Ovary (tissue), 9 donors: Measurements from ENCODE around the gene CENPB. TPM values are rescaled to one million over a fixed set of nuclear protein-coding genes. Genes with fewer than 3 reads are reported as not detected.

ENCODE experiments used
- DNase-seq, 5 donors: peaks; one replicate each; pipeline ENCODE4 v3.0.0-alpha.2; 2019 to 2020
- H3K27ac ChIP-seq, 2 donors: fragments of 200-600 bp; one replicate each; pipeline versions ENCODE4 v1.5.1 to v1.8.0; 2019 to 2022
- H3K27me3 ChIP-seq: fragments of 200-600 bp; one replicate; pipeline ENCODE4 v1.8.0; 2022
- H3K36me3 ChIP-seq: fragments of 200-600 bp; sonication (generic); one replicate; pipeline ENCODE4 v1.5.1; 2019
- H3K4me1 ChIP-seq: one replicate; pipeline ENCODE4 v1.8.1; 2013; ENCODE audit warnings: mild to moderate bottlenecking, moderate library complexity; ENCODE audit not compliant: insufficient read depth
- H3K4me3 ChIP-seq: fragments of 200-600 bp; sonication (generic); one replicate; pipeline ENCODE4 v1.5.1; 2017
- H3K9me3 ChIP-seq, 2 donors: fragments of 200-600 bp in 1 of 2; sonication (generic) in 1 of 2; one replicate each; pipeline versions ENCODE4 v1.5.1 to v1.8.1; 2013 to 2019; ENCODE audit warnings: mild to moderate bottlenecking in 1 of 2, moderate library complexity in 1 of 2
- EP300 ChIP-seq: sonication (generic); formaldehyde crosslinking; IDR thresholded peaks from one replicate; pipeline ENCODE4 v1.6.1; 2017; ENCODE audit warnings: antibody characterized with exemption
- POLR2A ChIP-seq: fragments of 450-650 bp; IDR thresholded peaks from one replicate; pipeline ENCODE4 v1.6.1; 2017; ENCODE audit warnings: antibody characterized with exemption, mild to moderate bottlenecking, moderate library complexity
- whole genome bisulfite sequencing, 3 donors: extraction: QIAGEN DNeasy Blood & Tissue Kit in 1 of 3; methylation state at CpG; one replicate each; pipeline versions ENCODE4 v1.1.5 to v1.1.7; 2013 to 2017; 5-methylcytosine and 5-hydroxymethylcytosine counted together
- intact Hi-C, 4 donors: fragments of 100-400 bp; cut with DNase I; formaldehyde crosslinking; loops; one replicate each; pipeline versions ENCODE4 v1.11.0 to v1.15.1; 2022 to 2023
- polyA plus RNA-seq, 2 donors: library from polyadenylated mRNA; stranded (reverse); fragments of 200-250 nt in 1 of 2; fragments of 350-450 nt in 1 of 2; fragmentation: Illumina TruSeq in 1 of 2; extraction: RNeasy Lipid Tissue Mini Kit (QIAGEN cat#74804) in 1 of 2; gene quantifications; one replicate each; pipeline ENCODE4 v1.2.3, GENCODE V29; 2013 to 2014
- total RNA-seq, 7 donors: library from RNA; depleted of rRNA in 2 of 7; stranded (reverse); fragments of >200 nt in 2 of 7; fragmentation: NEBNext Ultra II Directional in 3 of 7; extraction: Animal tissue kit (Norgen Biotek cat#: 25700) in 3 of 7; gene quantifications; one replicate each; pipeline versions ENCODE4 v1.1.0 to v1.2.4, GENCODE V29; 2016 to 2023
- TF ChIP-seq, protein P1 (sequence below), 3 donors: fragments of 450-650 bp in 2 of 3; fragments of 200-600 bp in 1 of 3; IDR thresholded peaks; one replicate each; pipeline versions ENCODE4 v1.5.1 to v1.8.0; 2016 to 2022; ENCODE audit warnings: antibody characterized with exemption in 3 of 3, mild to moderate bottlenecking in 1 of 3
- donor health status: DM: no; HTN: no; CAD: no; lungs with moderate emphysema.
- donor health status: DM: no; HTN: no; CAD: no.
- donor health status: Bipolar disorder and iron deficiency.
- donor health status: DM: yes; HTN: yes; CAD: no.
- donor health status: DM: no; HTN: no; CAD: no.
- donor health status: DM: yes; HTN: yes; CAD: no.

The CENPB gene
- total and polyA plus RNA-seq, 9 donors, result 15.4 to 119 (median 95.1) TPM

DNA sequence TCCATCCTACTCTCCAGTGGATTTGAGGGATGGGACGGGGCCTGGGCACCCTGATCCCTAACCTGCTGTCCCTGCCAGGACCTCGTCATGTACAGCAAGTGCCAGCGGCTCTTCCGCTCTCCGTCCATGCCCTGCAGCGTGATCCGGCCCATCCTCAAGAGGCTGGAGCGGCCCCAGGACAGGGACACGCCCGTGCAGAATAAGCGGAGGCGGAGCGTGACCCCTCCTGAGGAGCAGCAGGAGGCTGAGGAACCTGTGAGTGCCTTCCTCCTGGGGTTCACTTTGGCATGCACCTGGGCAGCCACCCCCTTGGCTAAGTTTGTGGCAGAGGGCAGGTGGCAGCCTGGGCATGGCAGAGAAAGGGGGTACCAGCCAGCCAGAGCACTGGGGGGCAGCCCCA, 15.3 kb upstream of the CENPB start:
- Histone ChIP-seq H3K27ac (no peak overlapping the region), H3K36me3 (no peaks in the 10 kb centered on the region), H3K27me3 (no peaks in the 10 kb centered on the region), H3K9me3 (no peaks in the 10 kb centered on the region), H3K4me1 (peaks cover 6% of the 10 kb centered on the region), H3K4me3 (no peak overlapping the region)
- WGBS, 3 donors, result 93 to 94% (median 93%) methylated on average over 13 of the region's 13 CpGs
- intact Hi-C loops, result no loop called here
- TF ChIP-seq EP300 (no peak), POLR2A (no peak)
- TF ChIP-seq, protein P1, sequence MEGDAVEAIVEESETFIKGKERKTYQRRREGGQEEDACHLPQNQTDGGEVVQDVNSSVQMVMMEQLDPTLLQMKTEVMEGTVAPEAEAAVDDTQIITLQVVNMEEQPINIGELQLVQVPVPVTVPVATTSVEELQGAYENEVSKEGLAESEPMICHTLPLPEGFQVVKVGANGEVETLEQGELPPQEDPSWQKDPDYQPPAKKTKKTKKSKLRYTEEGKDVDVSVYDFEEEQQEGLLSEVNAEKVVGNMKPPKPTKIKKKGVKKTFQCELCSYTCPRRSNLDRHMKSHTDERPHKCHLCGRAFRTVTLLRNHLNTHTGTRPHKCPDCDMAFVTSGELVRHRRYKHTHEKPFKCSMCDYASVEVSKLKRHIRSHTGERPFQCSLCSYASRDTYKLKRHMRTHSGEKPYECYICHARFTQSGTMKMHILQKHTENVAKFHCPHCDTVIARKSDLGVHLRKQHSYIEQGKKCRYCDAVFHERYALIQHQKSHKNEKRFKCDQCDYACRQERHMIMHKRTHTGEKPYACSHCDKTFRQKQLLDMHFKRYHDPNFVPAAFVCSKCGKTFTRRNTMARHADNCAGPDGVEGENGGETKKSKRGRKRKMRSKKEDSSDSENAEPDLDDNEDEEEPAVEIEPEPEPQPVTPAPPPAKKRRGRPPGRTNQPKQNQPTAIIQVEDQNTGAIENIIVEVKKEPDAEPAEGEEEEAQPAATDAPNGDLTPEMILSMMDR (IDR thresholded peaks at IDR 0.05), result no peak
- no peak for DNase-seq

DNA sequence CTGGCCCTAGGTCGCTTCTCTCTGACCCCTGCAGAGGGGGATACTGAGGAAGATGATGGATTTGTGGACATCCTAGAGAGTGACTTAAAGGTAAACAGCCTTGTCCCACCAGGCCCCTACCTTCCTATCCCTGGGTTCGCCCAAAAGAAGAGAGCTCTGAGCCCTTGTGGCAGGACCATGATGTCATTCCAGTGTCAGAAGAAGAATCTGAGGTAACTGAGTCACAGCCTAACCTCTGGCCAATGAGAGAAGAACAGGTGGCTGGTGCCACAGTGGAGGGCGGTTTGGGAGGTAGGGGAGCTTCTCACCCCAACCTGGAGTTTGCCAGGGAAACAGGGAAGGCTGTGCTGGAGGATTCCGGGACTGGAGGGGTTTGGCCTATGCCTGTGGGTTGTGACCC, 14.8 kb upstream of the CENPB start:
- 85 to 92% (median 91%) methylated on average over 4 of the region's 4 CpGs for WGBS, 3 donors
- no peak for DNase-seq
- H3K36me3 ChIP-seq, result no peaks in the 10 kb centered on the region
- TF ChIP-seq EP300 (no peak), POLR2A (no peak)
- TF ChIP-seq, protein P1 (IDR thresholded peaks at IDR 0.05), result no peak
- no peaks in the 10 kb centered on the region for H3K27me3 ChIP-seq
- no peak overlapping the region for H3K4me3 ChIP-seq
- H3K27ac ChIP-seq, result no peak overlapping the region
- intact Hi-C loops, result no loop called here
- H3K9me3 ChIP-seq, result no peaks in the 10 kb centered on the region
- peaks cover 6% of the 10 kb centered on the region for H3K4me1 ChIP-seq

DNA sequence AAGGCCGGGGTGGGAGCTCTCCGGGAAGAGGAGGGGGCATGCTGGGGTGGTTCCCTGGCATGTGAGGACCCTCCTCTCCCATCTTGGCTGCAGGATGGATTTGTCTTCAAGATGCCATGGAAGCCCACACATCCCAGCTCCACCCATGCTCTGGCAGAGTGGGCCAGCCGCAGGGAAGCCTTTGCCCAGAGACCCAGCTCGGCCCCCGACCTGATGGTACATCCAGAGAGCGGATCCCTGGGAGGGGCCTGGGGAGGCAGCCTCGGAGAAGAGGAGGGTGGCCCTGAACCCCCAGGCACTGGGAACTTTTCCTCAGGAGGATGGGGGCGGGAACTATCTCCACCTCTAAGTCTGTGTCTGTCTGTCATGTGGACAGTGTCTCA, 14.3 kb upstream of the CENPB start:
- Histone ChIP-seq H3K4me1 (peaks cover 4% of the 10 kb centered on the region), H3K27ac (peak overlapping the region in 1 of 2 donors; percentile 20), H3K4me3 (no peak overlapping the region), H3K27me3 (no peaks in the 10 kb centered on the region), H3K9me3 (no peaks in the 10 kb centered on the region), H3K36me3 (no peaks in the 10 kb centered on the region)
- intact Hi-C loops, result no loop called here
- TF ChIP-seq POLR2A (no peak), EP300 (no peak)
- TF ChIP-seq, protein P1 (IDR thresholded peaks at IDR 0.05), result no peak
- WGBS, 3 donors, result 88 to 90% (median 89%) methylated on average over 8 of the region's 8 CpGs
- DNase-seq, result no peak

DNA sequence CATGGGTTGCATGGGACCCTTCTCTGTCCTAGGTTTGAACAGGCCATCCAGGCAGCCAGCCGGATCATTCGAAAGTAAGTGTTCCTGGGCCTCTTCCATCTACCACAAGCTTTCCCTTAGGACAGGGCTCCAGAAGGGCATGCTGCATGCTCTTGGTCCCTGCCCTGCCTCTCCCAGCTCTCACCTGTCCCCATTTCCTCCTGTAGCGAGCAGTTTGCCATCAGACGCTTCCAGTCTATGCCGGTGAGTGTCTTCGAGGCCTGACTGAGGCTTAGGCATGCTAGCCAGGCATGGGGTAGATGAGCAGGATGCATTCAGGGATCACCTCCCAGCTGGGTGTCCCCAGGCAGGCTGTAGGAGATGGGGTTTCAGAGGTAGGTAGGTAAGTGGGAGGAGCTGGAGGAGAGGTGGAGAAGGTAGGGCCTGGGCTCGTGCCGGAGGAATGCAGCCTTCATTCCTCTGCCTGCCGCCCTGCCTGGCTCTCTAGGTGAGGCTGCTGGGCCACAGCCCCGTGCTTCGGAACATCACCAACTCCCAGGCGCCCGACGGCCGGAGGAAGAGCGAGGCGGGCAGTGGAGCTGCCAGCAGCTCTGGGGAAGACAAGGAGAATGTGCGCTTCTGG, 13.8 kb upstream of the CENPB start:
- peaks cover 2% of the 10 kb centered on the region for H3K4me1 ChIP-seq
- H3K27me3 ChIP-seq, result no peaks in the 10 kb centered on the region
- H3K27ac ChIP-seq, result no peak overlapping the region
- H3K9me3 ChIP-seq, result no peaks in the 10 kb centered on the region
- WGBS, 3 donors, result 88 to 91% (median 91%) methylated on average over 18 of the region's 18 CpGs
- no peak for DNase-seq
- H3K4me3 ChIP-seq, result no peak overlapping the region
- no peaks in the 10 kb centered on the region for H3K36me3 ChIP-seq
- TF ChIP-seq, protein P1 (IDR thresholded peaks at IDR 0.05), result no peak
- TF ChIP-seq EP300 (no peak), POLR2A (no peak)
- intact Hi-C loops, result no loop called here
